Glutamatergic neuron (in vitro differentiated cells): ENCODE measurements around the gene PELI2. TPM values are rescaled to one million over a fixed set of nuclear protein-coding genes. Genes with fewer than 3 reads are reported as not detected.

ENCODE experiments used
- DNase-seq: peaks from one replicate; pipeline ENCODE4 v3.0.0; 2022
- H3K27ac Mint-ChIP-seq: one replicate; pipeline ENCODE4 v1.8.0; 2020; ENCODE audit warnings: mild to moderate bottlenecking, mixed read lengths, inconsistent platforms; ENCODE audit not compliant: unreplicated experiment
- H3K27me3 Mint-ChIP-seq: one replicate; pipeline ENCODE4 v1.8.0; 2020; ENCODE audit warnings: mild to moderate bottlenecking, moderate library complexity, mixed read lengths, inconsistent platforms; ENCODE audit not compliant: unreplicated experiment
- H3K36me3 Mint-ChIP-seq: one replicate; pipeline ENCODE4 v1.8.0; 2020; ENCODE audit warnings: mild to moderate bottlenecking, mixed read lengths, inconsistent platforms; ENCODE audit not compliant: unreplicated experiment
- H3K4me1 Mint-ChIP-seq: one replicate; pipeline ENCODE4 v1.8.0; 2020; ENCODE audit warnings: mild to moderate bottlenecking, low read depth, mixed read lengths, inconsistent platforms; ENCODE audit not compliant: unreplicated experiment
- H3K4me3 Mint-ChIP-seq: one replicate; pipeline ENCODE4 v1.8.0; 2020; ENCODE audit warnings: mild to moderate bottlenecking, mixed read lengths, inconsistent platforms; ENCODE audit not compliant: unreplicated experiment
- H3K9me3 Mint-ChIP-seq: one replicate; pipeline ENCODE4 v1.8.0; 2020; ENCODE audit warnings: mild to moderate bottlenecking, moderate library complexity, mixed read lengths, inconsistent platforms; ENCODE audit not compliant: unreplicated experiment
- CTCF ChIP-seq: fragments of 200-600 bp; sonication (generic); IDR thresholded peaks from one replicate; pipeline ENCODE4 v1.5.0; 2021; ENCODE audit not compliant: partially characterized antibody, unreplicated experiment
- total RNA-seq: library from RNA; stranded (reverse); fragmentation: NEBNext Ultra II Directional; extraction: Animal tissue kit (Norgen Biotek cat#: 25700); gene quantifications from one replicate; pipeline ENCODE4 v1.2.1, GENCODE V29; 2021; ENCODE audit not compliant: unreplicated experiment

PELI2 gene
- total RNA-seq, 1 donor from 2014 or later = 158 TPM

DNA sequence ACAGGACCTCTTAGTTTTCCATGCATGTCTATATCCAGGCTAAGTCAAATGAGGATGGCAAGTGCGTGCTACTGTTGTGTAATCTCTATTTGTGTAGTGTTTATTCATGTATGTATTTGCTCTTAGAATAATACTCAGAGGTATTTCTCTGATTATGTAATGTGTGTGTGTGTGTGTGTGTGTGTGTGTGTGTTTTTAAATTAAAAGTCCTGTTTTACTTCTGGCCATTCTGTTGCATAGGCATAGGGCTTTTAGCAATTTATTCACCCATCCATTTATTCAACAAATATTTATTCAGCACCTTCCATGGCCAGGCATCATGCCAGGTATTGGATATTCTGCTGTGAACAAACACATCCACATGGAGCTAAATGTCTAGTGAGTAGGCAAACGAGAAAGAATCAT lies 63.5 kb downstream of the PELI2 start:
- Mint-ChIP-seq H3K27me3 (peaks cover 3% of the 10 kb centered on the region), H3K9me3 (peaks cover 2% of the 10 kb centered on the region), H3K4me3 (no peak overlapping the region), H3K27ac (no peak overlapping the region), H3K36me3 (no peaks in the 10 kb centered on the region), H3K4me1 (peaks cover 45% of the 10 kb centered on the region)
- DNase-seq = no peak
- TF ChIP-seq CTCF = no peak

GRCh38 chr14:56182410-56182809 lies 64.2 kb downstream of the PELI2 start:
- Mint-ChIP-seq H3K9me3 (peaks cover 3% of the 10 kb centered on the region), H3K4me3 (no peak overlapping the region), H3K36me3 (no peaks in the 10 kb centered on the region), H3K27ac (no peak overlapping the region), H3K27me3 (peaks cover 3% of the 10 kb centered on the region), H3K4me1 (peaks cover 41% of the 10 kb centered on the region)
- no peak for DNase-seq
- no peak for TF ChIP-seq CTCF

DNA sequence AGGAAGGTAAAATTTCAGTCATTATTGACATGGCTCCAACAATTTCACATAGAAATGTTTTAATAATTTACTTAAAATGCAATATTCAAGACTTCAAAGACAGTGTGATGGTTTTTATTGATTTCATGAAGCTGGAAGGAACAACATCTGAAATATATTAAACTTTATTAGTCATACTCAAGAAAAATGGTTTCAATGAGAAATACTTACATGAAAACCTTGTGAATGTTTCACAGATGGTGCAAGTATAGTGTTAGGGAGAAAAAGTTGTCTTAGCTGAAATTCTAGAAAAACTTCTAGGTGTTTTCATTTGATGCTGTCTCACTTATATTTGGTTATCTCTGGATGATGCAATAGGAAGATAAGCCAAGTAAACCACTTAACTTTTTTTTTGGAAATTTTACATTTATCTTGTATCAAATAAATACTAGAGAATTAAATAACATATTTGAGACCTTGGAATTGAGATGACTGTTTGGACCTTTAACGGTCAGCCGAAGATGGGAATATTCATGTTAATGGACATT lies 65.5 kb downstream of the PELI2 start:
- H3K36me3 Mint-ChIP-seq = no peaks in the 10 kb centered on the region
- peaks cover 5% of the 10 kb centered on the region for H3K9me3 Mint-ChIP-seq
- H3K4me3 Mint-ChIP-seq = no peak overlapping the region
- no peak overlapping the region for H3K27ac Mint-ChIP-seq
- TF ChIP-seq CTCF = no peak
- peaks cover 3% of the 10 kb centered on the region for H3K27me3 Mint-ChIP-seq
- no peak for DNase-seq
- peaks cover 32% of the 10 kb centered on the region for H3K4me1 Mint-ChIP-seq

DNA sequence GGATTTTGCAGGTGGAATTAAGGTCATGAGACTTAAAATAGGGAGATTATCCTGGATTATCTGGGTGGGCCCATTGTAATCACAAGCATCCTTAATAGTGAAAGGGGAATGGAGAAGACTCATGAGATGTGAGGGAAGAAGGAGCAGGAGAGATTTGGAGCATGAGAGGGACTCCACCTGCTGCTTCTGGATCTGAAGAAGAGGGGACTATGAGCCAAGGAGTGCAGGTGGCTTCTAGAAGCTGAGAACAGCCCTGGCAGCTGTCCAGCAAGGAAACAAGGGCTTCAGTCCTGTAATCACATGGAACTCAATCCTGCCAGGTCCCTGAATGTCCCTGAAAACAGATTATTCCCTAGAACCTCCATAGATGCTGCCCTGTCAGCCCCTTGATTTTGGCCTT lies 67.8 kb downstream of the PELI2 start:
- no peak for TF ChIP-seq CTCF
- Mint-ChIP-seq H3K27ac (peak overlapping the region; percentile 59), H3K9me3 (peaks cover 6% of the 10 kb centered on the region), H3K4me1 (peaks cover 31% of the 10 kb centered on the region), H3K27me3 (peaks cover 4% of the 10 kb centered on the region), H3K4me3 (no peak overlapping the region), H3K36me3 (no peaks in the 10 kb centered on the region)
- DNase-seq = no peak

DNA sequence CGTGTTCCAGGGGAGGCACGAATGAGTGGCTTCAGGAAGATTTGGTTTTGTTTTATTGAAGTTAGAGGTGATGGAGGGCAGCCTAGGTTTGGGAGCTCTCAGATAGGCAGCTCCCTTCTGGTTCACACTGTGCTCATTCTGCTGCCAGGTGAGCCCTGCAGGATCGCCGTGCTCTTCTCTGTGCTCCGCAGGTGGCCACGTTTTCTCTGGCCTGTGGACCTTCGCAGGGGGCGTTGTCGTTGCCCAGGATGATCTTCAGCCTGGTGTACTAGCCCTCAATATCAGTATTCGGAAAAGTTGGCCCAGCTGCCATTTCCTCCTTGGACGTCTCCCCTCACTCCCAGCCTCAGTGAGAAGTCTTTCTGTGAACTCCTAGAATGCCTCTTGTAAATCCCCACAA lies 69.5 kb downstream of the PELI2 start:
- H3K27ac Mint-ChIP-seq = no peak overlapping the region
- DNase-seq = no peak
- H3K27me3 Mint-ChIP-seq = peaks cover 7% of the 10 kb centered on the region
- no peak for TF ChIP-seq CTCF
- H3K4me1 Mint-ChIP-seq = peaks cover 27% of the 10 kb centered on the region
- no peak overlapping the region for H3K4me3 Mint-ChIP-seq
- H3K9me3 Mint-ChIP-seq = peaks cover 6% of the 10 kb centered on the region
- no peaks in the 10 kb centered on the region for H3K36me3 Mint-ChIP-seq
